Smooth muscle cell of the pulmonary artery (primary cell): Measurements from ENCODE around the gene MED16. TPM values are rescaled to one million over a fixed set of nuclear protein-coding genes. Genes with fewer than 3 reads are reported as not detected.

ENCODE experiments used
- total RNA-seq: library from RNA; depleted of rRNA; stranded (reverse); fragments of >200 nt; gene quantifications from 2 replicates; pipeline ENCODE4 v1.2.3, GENCODE V29; 2014

The MED16 gene, protein sequence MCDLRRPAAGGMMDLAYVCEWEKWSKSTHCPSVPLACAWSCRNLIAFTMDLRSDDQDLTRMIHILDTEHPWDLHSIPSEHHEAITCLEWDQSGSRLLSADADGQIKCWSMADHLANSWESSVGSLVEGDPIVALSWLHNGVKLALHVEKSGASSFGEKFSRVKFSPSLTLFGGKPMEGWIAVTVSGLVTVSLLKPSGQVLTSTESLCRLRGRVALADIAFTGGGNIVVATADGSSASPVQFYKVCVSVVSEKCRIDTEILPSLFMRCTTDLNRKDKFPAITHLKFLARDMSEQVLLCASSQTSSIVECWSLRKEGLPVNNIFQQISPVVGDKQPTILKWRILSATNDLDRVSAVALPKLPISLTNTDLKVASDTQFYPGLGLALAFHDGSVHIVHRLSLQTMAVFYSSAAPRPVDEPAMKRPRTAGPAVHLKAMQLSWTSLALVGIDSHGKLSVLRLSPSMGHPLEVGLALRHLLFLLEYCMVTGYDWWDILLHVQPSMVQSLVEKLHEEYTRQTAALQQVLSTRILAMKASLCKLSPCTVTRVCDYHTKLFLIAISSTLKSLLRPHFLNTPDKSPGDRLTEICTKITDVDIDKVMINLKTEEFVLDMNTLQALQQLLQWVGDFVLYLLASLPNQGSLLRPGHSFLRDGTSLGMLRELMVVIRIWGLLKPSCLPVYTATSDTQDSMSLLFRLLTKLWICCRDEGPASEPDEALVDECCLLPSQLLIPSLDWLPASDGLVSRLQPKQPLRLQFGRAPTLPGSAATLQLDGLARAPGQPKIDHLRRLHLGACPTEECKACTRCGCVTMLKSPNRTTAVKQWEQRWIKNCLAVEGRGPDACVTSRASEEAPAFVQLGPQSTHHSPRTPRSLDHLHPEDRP
- 41.2 and 43.0 TPM in 2 replicates for total RNA-seq

DNA sequence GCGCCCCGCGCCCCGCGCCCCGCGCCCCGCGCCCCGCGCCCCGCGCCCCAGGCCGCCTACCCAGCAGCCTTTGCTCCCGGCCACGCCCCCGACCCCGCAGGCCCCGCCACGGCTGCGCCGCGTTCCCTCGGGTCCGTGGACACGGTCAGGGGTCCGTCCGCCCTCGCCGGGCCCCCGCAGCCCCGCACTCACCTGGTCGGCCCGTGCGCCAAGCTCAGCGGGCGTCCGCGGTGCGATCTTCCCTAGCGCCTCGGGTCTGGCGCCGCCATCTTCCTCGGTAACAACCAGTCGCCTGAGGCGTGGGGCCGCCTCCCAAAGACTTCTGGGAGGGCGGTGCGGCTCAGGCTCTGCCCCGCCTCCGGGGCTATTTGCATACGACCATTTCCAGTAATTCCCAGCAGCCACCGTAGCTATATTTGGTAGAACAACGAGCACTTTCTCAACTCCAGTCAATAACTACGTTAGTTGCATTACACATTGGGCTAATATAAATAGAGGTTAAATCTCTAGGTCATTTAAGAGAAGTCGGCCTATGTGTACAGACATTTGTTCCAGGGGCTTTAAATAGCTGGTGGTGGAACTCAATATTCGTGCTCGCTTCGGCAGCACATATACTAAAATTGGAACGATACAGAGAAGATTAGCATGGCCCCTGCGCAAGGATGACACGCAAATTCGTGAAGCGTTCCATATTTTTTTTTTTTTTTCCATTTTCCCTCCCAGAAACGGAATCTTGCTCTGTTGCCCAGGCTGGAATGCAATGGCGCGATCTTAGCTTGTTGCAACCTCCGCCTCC, at the start of gene MED16, which contains the start of gene RNU6-9:
TSS of gene MED16 (minus strand) at position 294 of the 796 bp plus-strand sequence. CDS start 2,056 bp downstream, outside the sequence.
TSS of gene RNU6-9 (plus strand) at position 591 of the 796 bp plus-strand sequence.

DNA sequence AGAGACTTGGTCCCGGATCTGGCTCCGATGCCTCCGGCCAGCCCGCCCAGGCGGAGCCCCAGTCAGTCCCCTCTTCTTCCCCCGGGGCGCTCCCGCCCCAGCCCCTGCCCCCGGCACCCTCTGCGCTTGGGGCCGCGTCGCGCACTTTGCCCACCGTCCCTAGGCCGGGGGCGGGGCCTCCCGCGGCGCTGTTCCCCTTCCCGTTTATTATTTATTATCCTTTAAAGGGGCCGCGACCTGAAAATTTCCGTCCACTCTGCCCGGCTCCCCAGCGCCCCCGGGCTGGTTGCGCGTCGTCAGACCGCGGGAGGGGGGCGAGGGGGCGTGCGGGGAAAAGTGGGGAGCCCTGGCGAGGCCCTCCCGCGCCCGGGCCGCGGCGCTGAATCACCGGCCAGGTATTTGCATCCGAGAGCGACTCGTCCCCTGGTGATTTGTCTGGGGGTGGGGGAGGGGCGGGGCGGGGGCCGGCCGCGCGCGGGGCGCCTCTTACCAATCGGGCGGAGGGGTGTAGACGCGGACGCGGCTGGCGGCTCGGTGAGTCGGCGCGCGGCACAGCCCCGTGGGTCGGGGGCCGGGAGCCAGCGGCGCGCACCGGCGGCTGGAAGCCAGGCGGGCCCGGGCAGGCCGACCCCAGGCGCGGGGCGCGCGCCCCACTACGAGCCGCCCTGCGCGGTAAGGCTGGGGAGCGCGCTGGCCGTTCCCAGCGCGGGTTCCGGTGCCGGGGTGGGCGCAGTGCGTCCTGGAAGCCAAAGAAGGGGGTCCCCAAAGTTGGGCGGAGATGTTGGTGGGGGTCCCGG, 32.7 kb upstream of the MED16 start, which contains the start of gene ARID3A:
TSS of gene ARID3A (plus strand) at position 510 of the 797 bp plus-strand sequence. CDS start 3,494 bp downstream, outside the sequence.

DNA sequence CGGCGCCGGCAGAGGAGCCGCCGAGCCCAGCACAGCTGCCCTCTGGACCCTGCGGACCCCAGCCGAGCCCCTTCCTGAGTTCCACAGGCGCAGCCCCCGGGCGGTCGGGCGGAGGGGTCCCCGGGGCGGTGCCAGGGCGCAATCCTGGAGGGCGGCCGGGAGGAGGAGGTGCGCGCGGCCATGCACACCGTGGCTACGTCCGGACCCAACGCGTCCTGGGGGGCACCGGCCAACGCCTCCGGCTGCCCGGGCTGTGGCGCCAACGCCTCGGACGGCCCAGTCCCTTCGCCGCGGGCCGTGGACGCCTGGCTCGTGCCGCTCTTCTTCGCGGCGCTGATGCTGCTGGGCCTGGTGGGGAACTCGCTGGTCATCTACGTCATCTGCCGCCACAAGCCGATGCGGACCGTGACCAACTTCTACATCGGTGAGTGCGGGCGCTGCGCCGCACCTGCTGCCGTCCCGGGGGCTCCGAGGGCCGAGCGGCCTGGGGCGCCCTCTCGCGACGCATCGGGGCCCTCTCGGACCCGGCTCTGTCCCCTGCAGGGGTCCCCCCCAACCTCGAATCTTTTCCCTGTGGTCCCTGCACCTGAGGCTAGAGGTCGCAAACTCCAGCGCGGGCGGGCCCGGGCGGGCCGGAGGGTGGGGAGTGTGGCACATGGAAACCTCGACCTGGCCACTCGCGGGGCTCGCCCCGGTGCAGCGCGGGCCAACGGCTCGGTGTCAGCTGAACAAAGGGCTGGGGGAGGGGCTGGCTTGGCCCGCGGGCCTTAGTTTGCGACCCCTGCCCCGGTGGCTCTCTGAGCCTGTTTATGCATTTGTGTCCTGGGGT, 24.6 kb upstream of the MED16 start, which contains the start of gene KISS1R:
TSS of gene KISS1R (plus strand) at position 11 of the 829 bp plus-strand sequence. CDS start at position 181, 170 bp downstream.

DNA sequence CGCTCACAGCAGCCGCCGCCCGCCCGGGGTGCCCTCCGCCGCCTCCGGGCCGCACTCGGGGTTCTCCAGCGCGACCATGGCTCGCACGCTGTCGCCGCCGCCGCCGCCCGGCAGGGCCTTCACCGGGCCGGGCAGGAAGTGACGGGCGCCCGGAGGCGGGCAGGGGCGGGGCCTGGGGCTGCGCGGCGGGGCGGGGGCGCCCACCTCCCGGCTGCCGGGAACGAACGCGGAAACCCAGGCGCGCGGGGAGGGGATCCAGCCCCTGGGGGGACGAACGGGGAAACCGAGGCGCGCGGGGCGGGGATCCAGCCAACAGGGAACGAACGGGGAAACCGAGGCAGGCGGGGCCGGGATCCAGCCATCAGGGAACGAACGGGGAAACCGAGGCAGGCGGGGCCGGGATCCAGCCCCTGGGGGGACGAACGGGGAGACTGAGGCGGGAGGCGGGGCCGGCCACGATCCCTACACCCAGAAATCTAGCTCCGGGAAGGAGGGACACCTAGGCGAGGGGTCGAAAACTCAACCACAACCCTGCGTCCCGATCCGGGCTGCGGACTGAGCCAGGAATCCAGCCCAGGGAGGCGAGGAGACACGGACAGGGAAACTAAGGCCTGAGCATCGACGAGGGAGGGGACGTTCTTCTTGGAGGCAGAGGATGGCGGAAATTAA, 20.2 kb upstream of the MED16 start, which contains the start of gene R3HDM4:
TSS of gene R3HDM4 (minus strand) at position 140 of the 669 bp plus-strand sequence. CDS start at position 78, 62 bp downstream.

DNA sequence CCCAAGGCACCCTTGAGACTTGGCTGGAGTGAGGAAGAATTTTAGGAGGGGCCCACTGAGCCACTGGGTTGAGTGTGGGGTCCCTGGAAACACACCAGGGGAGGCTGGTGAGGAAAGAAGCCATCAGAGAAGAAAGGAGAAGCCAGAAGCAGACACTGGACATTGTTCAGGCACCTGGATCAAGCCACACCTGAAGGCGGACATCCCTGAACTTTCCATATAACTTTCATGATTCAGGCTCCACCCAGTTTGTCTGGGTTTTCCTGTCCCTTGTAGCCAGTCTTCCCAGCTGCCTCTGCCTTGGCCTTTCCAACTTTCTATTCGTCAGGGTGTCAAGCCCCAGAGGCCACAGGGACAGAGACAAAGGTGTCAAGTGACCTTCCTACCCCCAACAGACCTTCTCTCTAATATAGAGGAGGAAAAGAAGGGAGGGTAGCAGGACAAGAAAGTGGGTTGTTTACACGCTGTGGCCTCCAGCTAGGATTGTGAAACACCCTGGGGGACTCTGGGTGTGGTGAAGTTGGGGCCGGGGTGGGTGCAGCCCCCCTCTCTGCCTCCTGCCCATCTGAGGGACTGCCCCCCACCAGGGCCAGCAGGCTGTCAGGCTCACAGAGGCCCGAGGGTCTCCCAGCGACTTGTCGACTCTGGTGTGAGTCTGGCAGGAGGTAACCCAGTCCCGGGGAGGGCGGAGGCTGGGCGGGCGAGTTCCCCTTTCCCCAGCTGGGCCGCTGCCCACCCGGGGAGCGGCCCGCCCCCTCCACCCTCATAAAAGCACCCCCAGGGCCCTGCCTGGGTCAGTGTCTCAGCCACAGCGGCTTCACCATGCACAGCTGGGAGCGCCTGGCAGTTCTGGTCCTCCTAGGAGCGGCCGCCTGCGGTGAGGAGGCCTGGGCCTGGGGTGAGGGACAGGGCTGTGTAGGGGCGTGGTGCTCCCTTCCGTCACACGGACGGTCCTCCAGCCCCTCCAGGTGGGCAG, 33.8 kb downstream of the MED16 start, which contains the start of gene CFD:
TSS of gene CFD (plus strand) at position 797 of the 976 bp plus-strand sequence. CDS start at position 823, 26 bp downstream.

DNA sequence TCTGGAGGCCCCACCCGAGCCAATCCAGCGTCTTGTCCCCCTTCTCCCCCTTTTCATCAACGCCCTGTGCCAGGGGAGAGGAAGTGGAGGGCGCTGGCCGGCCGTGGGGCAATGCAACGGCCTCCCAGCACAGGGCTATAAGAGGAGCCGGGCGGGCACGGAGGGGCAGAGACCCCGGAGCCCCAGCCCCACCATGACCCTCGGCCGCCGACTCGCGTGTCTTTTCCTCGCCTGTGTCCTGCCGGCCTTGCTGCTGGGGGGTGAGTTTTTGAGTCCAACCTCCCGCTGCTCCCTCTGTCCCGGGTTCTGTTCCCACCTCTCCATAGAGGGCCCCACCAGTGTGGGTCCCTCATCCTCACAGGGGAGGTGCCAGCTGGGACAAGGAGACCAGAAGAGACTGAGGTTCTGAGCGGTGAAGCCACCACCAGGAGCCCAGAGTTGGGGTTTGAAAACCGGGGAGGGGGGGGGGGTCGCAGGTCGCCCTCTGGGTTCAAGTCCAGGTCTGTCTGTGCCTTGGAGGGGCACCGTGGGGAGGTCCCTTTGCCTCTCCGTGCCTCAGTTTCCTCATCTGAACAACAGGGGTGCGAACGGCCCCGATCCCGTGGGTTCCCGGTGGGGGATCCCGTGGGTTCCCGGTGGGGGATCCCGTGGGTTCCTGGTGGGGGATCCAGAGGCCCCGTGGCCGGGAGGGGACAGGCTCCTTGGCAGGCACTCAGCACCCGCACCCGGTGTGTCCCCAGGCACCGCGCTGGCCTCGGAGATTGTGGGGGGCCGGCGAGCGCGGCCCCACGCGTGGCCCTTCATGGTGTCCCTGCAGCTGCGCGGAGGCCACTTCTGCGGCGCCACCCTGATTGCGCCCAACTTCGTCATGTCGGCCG, 40.6 kb downstream of the MED16 start, which contains the start of gene ELANE:
TSS of gene ELANE (plus strand) at position 168 of the 878 bp plus-strand sequence. CDS start at position 194, 26 bp downstream.

DNA sequence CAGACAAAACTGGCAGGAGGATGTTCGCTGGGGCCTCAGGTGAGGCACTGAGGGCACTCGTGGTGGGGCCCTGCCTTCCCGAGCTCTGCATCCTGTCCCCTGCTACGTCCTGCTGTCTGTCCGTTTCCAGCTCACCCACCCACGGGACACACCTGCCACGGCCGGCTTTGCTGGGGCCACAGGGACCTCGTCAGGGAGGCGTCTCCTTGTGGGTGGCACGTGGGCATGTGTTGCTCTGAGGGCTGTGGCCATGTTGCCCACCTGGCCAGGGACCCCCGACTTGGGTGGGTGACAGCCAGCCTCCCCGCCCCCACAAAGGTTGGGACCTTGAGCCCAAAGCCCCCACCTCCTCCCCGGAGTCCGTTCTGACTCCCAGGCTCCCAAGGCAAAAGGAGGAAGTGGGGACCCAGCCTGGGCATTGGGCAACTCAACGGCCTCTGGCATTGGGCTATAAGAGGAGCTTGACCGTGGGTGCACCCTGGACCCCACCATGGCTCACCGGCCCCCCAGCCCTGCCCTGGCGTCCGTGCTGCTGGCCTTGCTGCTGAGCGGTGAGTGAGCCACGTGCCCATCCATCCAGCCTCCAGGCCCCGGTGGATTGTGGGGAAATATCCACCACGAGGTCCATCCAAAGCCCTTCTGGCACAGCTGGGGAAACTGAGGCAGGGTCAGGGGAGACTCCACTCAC, 52.3 kb downstream of the MED16 start, which contains the start of gene PRTN3:
TSS of gene PRTN3 (plus strand) at position 481 of the 688 bp plus-strand sequence. CDS start at position 491, 10 bp downstream.

DNA sequence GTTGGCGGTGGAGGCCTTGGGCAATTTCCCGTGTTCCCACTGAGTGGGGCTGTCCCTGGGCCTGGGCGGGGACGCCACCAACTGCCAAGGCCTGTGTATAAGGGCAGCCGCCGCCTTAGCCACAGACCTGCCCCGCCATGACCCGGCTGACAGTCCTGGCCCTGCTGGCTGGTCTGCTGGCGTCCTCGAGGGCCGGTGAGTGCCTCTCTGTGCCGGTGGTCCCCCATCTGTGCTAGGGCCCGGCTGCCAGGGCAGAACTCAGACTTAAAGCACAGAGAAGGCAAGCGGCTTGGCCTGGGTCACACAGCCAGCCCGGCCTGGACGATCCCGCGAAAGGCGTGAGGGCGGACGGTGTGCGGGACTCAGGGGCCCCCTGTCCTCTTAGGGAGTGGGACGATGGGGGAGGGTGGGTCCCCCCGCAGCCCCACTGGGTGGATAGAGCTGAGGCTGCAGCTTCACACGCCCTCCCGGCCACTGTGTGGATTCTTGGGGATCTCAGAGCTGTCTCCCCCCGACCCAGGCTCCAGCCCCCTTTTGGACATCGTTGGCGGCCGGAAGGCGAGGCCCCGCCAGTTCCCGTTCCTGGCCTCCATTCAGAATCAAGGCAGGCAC, 65.2 kb downstream of the MED16 start, which contains the start of gene AZU1:
TSS of gene AZU1 (plus strand) at position 128 of the 612 bp plus-strand sequence. CDS start at position 138, 10 bp downstream.

DNA sequence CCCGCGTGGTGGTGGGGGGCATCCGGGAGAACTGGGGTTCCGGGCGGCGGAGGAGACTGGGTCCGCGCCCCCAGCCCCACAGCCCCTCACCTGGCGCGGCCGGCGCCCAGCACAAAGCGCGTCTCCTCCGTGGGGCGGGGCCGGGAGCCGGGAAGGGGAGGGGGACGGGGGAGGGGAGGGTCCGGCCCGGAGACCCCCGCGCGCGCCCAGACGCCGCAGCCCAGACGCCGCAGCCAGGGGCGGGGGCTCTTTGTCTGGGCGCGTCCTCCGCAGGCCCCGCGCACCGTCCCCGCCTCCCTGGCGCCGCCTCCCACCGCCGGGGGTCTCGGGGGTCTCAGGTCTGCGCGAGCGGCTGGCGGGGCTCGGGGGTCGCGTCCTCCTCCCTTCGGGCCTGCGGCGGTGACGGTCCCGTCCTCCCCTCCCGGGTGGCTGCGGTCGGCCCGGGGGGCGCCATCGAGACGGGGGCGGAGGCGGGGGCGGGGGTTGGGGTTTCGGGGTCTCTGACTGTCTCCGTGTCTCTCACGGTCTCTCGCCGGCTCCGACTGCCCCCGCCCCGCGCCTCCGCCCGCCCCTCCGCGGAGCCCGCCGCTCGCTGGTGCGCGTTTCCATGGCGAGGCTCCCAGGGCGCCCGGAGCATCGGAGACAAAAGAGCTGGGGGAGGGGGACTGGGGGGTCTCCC, 71.0 kb downstream of the MED16 start, which contains the start of gene PLPPR3:
TSS of gene PLPPR3 (minus strand) at position 131 of the 679 bp plus-strand sequence. CDS start 396 bp downstream, outside the sequence.

Other genes starting within 250 kb of the MED16 start
- gene RNF126, start 230.0 kb downstream of the MED16 start, total RNA-seq, result 22.2 and 22.9 TPM in 2 replicates
- gene FSTL3, start 216.8 kb downstream of the MED16 start, total RNA-seq, result 55.3 and 185 TPM in 2 replicates
- gene PRSS57, start 197.7 kb downstream of the MED16 start, total RNA-seq, result not detected in 2 replicates
- gene PALM, start 184.3 kb downstream of the MED16 start, total RNA-seq, result 5.2 and 18.2 TPM in 2 replicates
- 0.10 and 0.13 TPM in 2 replicates for gene MISP, start 142.1 kb downstream of the MED16 start, total RNA-seq
- 135 and 172 TPM in 2 replicates for gene PTBP1, start 95.7 kb downstream of the MED16 start, total RNA-seq
- gene PLPPR3, start 71.2 kb downstream of the MED16 start, total RNA-seq, result 0.30 TPM in 1 of 2 replicates, not detected in the other
- gene AZU1, start 65.3 kb downstream of the MED16 start, total RNA-seq, result 0.07 TPM in 1 of 2 replicates, not detected in the other
- gene PRTN3, start 52.2 kb downstream of the MED16 start, total RNA-seq, result 0.07 TPM in 1 of 2 replicates, not detected in the other
- gene ELANE, start 40.9 kb downstream of the MED16 start, total RNA-seq, result 0.13 TPM in 1 of 2 replicates, not detected in the other
- gene CFD, start 33.5 kb downstream of the MED16 start, total RNA-seq, result 1.1 and 9.3 TPM in 2 replicates
- not detected in 2 replicates for gene RNU6-9, start 297 bp upstream of the MED16 start, total RNA-seq
- 20.3 and 28.8 TPM in 2 replicates for gene R3HDM4, start 20.0 kb upstream of the MED16 start, total RNA-seq
- gene KISS1R, start 24.1 kb upstream of the MED16 start, total RNA-seq, result not detected in 2 replicates
- 15.4 and 16.1 TPM in 2 replicates for gene ARID3A, start 32.8 kb upstream of the MED16 start, total RNA-seq
- gene WDR18, start 91.2 kb upstream of the MED16 start, total RNA-seq, result 26.5 and 34.7 TPM in 2 replicates
- gene GRIN3B, start 107.2 kb upstream of the MED16 start, total RNA-seq, result 0.20 and 1.7 TPM in 2 replicates
- 91.7 and 118 TPM in 2 replicates for gene TMEM259, start 127.9 kb upstream of the MED16 start, total RNA-seq
- gene RNU6-2, start 128.3 kb upstream of the MED16 start, total RNA-seq, result not detected in 2 replicates
- gene CNN2, start 133.4 kb upstream of the MED16 start, total RNA-seq, result 200 and 242 TPM in 2 replicates
- gene ABCA7, start 146.9 kb upstream of the MED16 start, total RNA-seq, result 6.5 and 7.7 TPM in 2 replicates
- 0.65 and 2.1 TPM in 2 replicates for gene ARHGAP45, start 174.0 kb upstream of the MED16 start, total RNA-seq
- 103 and 125 TPM in 2 replicates for gene POLR2E, start 202.2 kb upstream of the MED16 start, total RNA-seq
- gene GPX4, start 210.8 kb upstream of the MED16 start, total RNA-seq, result 171 and 174 TPM in 2 replicates